HEK293T (cell line): ENCODE results near the gene BRD3.

Experiments
- ARNT ChIP-seq: fragments of 450-650 bp; IDR thresholded peaks from 2 replicates; pipeline ENCODE4 v1.6.1; 2017; ENCODE audit warnings: mild to moderate bottlenecking
- ELF4 ChIP-seq: fragments of 450-650 bp; IDR thresholded peaks from 2 replicates; pipeline ENCODE4 v1.6.1; 2017; ENCODE audit warnings: antibody characterized with exemption
- FOXA1 ChIP-seq: fragments of 450-650 bp; IDR thresholded peaks from 2 replicates; pipeline ENCODE4 v1.6.1; 2016; ENCODE audit warnings: mild to moderate bottlenecking
- FOXK2 ChIP-seq: fragments of 450-650 bp; IDR thresholded peaks from 2 replicates; pipeline ENCODE4 v1.6.1; 2016; ENCODE audit warnings: mild to moderate bottlenecking
- FOXM1 ChIP-seq: fragments of 450-650 bp; IDR thresholded peaks from 2 replicates; pipeline ENCODE4 v1.6.1; 2017; ENCODE audit warnings: mild to moderate bottlenecking, borderline replicate concordance
- LEF1 ChIP-seq: fragments of 450-650 bp; IDR thresholded peaks from 2 replicates; pipeline ENCODE4 v1.6.1; 2017; ENCODE audit warnings: mild to moderate bottlenecking, borderline replicate concordance
- SP1 ChIP-seq: fragments of 450-650 bp; IDR thresholded peaks from 2 replicates; pipeline ENCODE4 v1.6.1; 2017
- SUZ12 ChIP-seq: fragments of 450-650 bp; IDR thresholded peaks from 2 replicates; pipeline ENCODE4 v1.6.1; 2016; ENCODE audit warnings: mild to moderate bottlenecking
- TARDBP ChIP-seq: fragments of 450-650 bp; IDR thresholded peaks from 2 replicates; pipeline ENCODE4 v1.6.1; 2016

- TF ChIP-seq TARDBP (no peak), ELF4 (no peak), LEF1 (no peak), SUZ12 (no peak), FOXM1 (no peak), ARNT (0 out of 2 replicates have a peak, but pooled peaks have one; percentile 13), SP1 (no peak), FOXK2 (no peak), FOXA1 (no peak)
These were observed 2.0 kb downstream of the BRD3 start for GRCh38 chr9:134065612-134066419.
